GM19463 (cell line): ENCODE results near the gene LIN28A.
"Not testable (repeated sequence)": the region's sequence is repeated elsewhere in the genome, so short reads cannot be mapped to it uniquely, and the experiment has no call there.

Source experiments
- ATAC-seq: cut with Tn5 transposase; IDR thresholded peaks from one replicate; pipeline ENCODE4 v1.9.1; 2021; ENCODE audit warnings: mild to moderate bottlenecking, moderate library complexity; ENCODE audit not compliant: unreplicated experiment

The LIN28A gene

GRCh38 chr1:26385063-26385462 lies 25.6 kb upstream of the LIN28A start:
- not testable (repeated sequence) for ATAC-seq

GRCh38 chr1:26387447-26387846 lies 23.2 kb upstream of the LIN28A start:
- no peak for ATAC-seq

GRCh38 chr1:26388791-26389445 lies 21.7 kb upstream of the LIN28A start:
- no peak for ATAC-seq

GRCh38 chr1:26389604-26390247 lies 20.9 kb upstream of the LIN28A start:
- ATAC-seq, result no peak

- no peak for ATAC-seq
Measured at GRCh38 chr1:26391450-26391849, 19.2 kb upstream of the LIN28A start.

GRCh38 chr1:26395754-26396153 lies 14.9 kb upstream of the LIN28A start:
- no peak for ATAC-seq

GRCh38 chr1:26399034-26399433 lies 11.6 kb upstream of the LIN28A start:
- ATAC-seq, result no peak

- ATAC-seq, result no peak
Measured at GRCh38 chr1:26401891-26402290, 8.7 kb upstream of the LIN28A start.

- no peak for ATAC-seq
Measured at GRCh38 chr1:26403656-26404055, 7.0 kb upstream of the LIN28A start.

GRCh38 chr1:26404641-26405040 lies 6.0 kb upstream of the LIN28A start:
- no peak for ATAC-seq

- no peak for ATAC-seq
Measured at GRCh38 chr1:26405281-26405915, 5.2 kb upstream of the LIN28A start.

GRCh38 chr1:26408604-26409003 lies 2.0 kb upstream of the LIN28A start:
- no peak for ATAC-seq

- ATAC-seq, result no peak
Measured at GRCh38 chr1:26409191-26409807, 1.3 kb upstream of the LIN28A start.

- no peak for ATAC-seq
Measured at GRCh38 chr1:26411624-26412074, 1.0 kb downstream of the LIN28A start.

GRCh38 chr1:26412180-26412840 lies 1.7 kb downstream of the LIN28A start:
- ATAC-seq, result no peak

- no peak for ATAC-seq
Measured at GRCh38 chr1:26413031-26413430, 2.4 kb downstream of the LIN28A start.

GRCh38 chr1:26417111-26417759 lies 6.6 kb downstream of the LIN28A start:
- ATAC-seq, result no peak

- no peak for ATAC-seq
Measured at GRCh38 chr1:26418865-26419349, 8.3 kb downstream of the LIN28A start.

- no peak for ATAC-seq
Measured at GRCh38 chr1:26419494-26419893, 8.9 kb downstream of the LIN28A start.

GRCh38 chr1:26429721-26430120 lies 19.1 kb downstream of the LIN28A start:
- ATAC-seq, result no peak
